Body of pancreas (tissue), 4 donors: ENCODE measurements around the gene THSD7B.

Source experiments
- CTCF ChIP-seq, 7 experiments: fragments of 450-650 bp in 4 of 7; fragments of 200-600 bp in 3 of 7; sonication (generic) in 3 of 7; IDR thresholded peaks; one replicate each; pipeline ENCODE4 v1.5.1; 2016 to 2019; ENCODE audit warnings: antibody characterized with exemption in 7 of 7
- POLR2A ChIP-seq, 3 donors: fragments of 450-650 bp; IDR thresholded peaks; one replicate each; pipeline ENCODE4 v1.6.1; 2016; ENCODE audit warnings: antibody characterized with exemption in 3 of 3, mild to moderate bottlenecking in 2 of 3

GRCh38 chr2:136783856-136784255, 18.5 kb downstream of the THSD7B start:
- TF ChIP-seq CTCF (IDR thresholded peaks at IDR 0.05) (no peak), POLR2A (IDR thresholded peaks at IDR 0.05) (no peak)
